PFSK-1 (cell line): Measurements from ENCODE around the gene KCNJ15.

Source experiments
- FOXP2 ChIP-seq: optimal IDR thresholded peaks from 2 replicates; pipeline ENCODE3; 2011; ENCODE audit warnings: borderline replicate concordance, control low read depth, inconsistent platforms; ENCODE audit not compliant: insufficient read depth; ENCODE audit errors: extremely low read length, extremely low read depth
- POLR2AphosphoS5 ChIP-seq: IDR thresholded peaks from 2 replicates; pipeline ENCODE4 v1.6.1; 2012; ENCODE audit warnings: low read depth, mild to moderate bottlenecking, control low read depth, low read length, moderate library complexity
- REST ChIP-seq, 2 experiments: IDR thresholded peaks; 2 replicates each; pipeline versions ENCODE4 v1.6.1 to v1.8.0; 2011 to 2012; ENCODE audit warnings: low read depth in 2 of 2, low read length in 2 of 2, control low read depth in 1 of 2, inconsistent platforms in 1 of 2, mild to moderate bottlenecking in 1 of 2, moderate library complexity in 1 of 2; ENCODE audit not compliant: insufficient read depth in 1 of 2
- SIN3A ChIP-seq: IDR thresholded peaks from 2 replicates; pipeline ENCODE4 v1.6.1; 2012; ENCODE audit warnings: mild to moderate bottlenecking, low read length, moderate library complexity, borderline replicate concordance; ENCODE audit not compliant: insufficient read depth
- TAF1 ChIP-seq: IDR thresholded peaks from 2 replicates; pipeline ENCODE4 v1.6.1; 2012; ENCODE audit warnings: low read length, control low read depth, borderline replicate concordance; ENCODE audit not compliant: insufficient read depth

Gene KCNJ15

GRCh38 chr21:38319781-38320180, 63.0 kb downstream of the KCNJ15 start:
- TF ChIP-seq POLR2AphosphoS5 (no peak), SIN3A (no peak), FOXP2 (no peak), TAF1 (no peak), REST (IDR thresholded peaks at IDR 0.05; ENCODE audit: insufficient read depth in 1 of 2, low read depth in 2 of 2, low read length in 2 of 2) (no peak)

GRCh38 chr21:38321568-38321967, 64.8 kb downstream of the KCNJ15 start:
- TF ChIP-seq REST (IDR thresholded peaks at IDR 0.05; ENCODE audit: insufficient read depth in 1 of 2, low read depth in 2 of 2, low read length in 2 of 2), result no peak

- TF ChIP-seq REST (IDR thresholded peaks at IDR 0.05; ENCODE audit: insufficient read depth in 1 of 2, low read depth in 2 of 2, low read length in 2 of 2) (no peak), POLR2AphosphoS5 (no peak)
Measured at GRCh38 chr21:38322311-38322950, 65.6 kb downstream of the KCNJ15 start.

GRCh38 chr21:38323721-38324531, 67.1 kb downstream of the KCNJ15 start:
- TF ChIP-seq TAF1 (no peak), SIN3A (no peak), FOXP2 (no peak)

GRCh38 chr21:38325216-38325615, 68.4 kb downstream of the KCNJ15 start:
- TF ChIP-seq REST (IDR thresholded peaks at IDR 0.05; ENCODE audit: insufficient read depth in 1 of 2, low read depth in 2 of 2, low read length in 2 of 2) (no peak), TAF1 (no peak), FOXP2 (no peak), POLR2AphosphoS5 (no peak), SIN3A (no peak)
